GM20431 (cell line): ENCODE measurements around the gene YPEL1.

ENCODE experiments used
- in situ Hi-C: fragments of 300-500 bp; cut with MseI, MboI; formaldehyde crosslinking; loops from one replicate; pipeline ENCODE4 v1.15.0; 2020; ENCODE audit warnings: low sequenced_read_pairs; ENCODE audit not compliant: unreplicated experiment

Gene YPEL1

DNA sequence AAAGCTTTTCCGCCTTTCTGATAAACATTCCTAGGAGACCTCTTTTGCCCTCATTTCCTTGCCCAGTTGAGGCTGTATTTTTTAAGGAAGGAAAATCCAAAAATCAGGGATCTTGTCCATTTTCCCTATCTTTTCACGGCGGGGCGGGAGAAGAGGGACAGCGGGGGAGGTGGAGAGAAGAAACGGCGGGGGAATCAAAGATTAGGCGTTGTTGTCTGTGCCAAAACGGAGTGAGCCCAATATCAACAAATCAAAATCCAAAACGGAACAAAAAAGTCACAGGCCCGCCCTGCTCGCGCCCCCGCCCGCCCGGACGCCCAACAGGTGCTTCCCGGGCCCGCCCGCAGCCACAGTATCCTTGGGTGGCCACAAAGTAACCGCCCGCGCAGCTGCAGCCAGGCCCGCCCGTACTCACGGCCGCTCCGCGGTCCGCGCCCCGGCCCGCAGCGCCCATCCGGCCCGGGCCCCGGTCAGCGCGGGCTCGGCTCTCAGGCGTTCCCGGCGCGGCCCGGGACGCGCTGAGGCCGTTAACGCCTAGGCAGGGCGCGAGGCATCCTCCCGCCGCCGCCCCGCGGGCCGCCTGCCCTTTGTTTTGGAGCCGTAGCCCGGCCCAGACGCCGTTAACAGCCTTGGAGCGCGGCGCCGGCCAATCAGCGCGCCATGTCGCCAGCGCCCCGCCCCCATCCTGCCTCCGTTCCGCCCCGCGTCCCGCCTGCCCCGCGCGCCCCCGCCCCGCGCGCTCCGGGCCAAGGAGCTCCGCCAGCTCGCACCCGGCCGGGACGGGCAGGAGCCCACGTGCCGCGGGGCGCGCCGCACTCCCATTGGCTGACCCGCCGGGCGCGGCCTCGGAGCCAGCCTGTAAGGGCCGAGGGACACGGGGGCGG lies at the start of gene YPEL1:
TSS of gene YPEL1 (minus strand) at position 595 of the 884 bp plus-strand sequence. CDS start 25,050 bp downstream, outside the sequence.
- in situ Hi-C loops, result no loop called here

- in situ Hi-C loops, result no loop called here
Observed at GRCh38 chr22:21780259-21780658, 44.7 kb upstream of the YPEL1 start.

DNA sequence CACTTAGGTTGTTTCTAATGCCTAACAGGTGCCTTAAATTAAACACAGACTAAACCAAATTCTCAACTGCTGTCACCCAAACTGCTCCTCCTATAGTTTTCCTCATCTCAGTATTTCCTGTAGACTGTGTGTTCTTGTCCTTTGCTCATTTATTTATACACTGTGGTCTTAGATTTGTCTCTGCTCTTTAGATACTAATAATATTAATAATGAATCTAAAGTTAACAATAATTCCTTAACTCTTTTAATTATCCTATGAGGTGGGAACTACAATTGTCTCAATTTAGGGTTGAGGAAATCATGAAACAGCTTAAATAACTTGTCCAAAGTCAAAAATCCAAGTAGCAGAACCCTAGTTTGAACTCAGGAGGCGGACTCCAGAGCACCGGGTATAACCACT lies 43.9 kb upstream of the YPEL1 start:
- in situ Hi-C loops, result no loop called here

GRCh38 chr22:21778705-21779363 lies 43.2 kb upstream of the YPEL1 start:
- in situ Hi-C loops, result no loop called here

DNA sequence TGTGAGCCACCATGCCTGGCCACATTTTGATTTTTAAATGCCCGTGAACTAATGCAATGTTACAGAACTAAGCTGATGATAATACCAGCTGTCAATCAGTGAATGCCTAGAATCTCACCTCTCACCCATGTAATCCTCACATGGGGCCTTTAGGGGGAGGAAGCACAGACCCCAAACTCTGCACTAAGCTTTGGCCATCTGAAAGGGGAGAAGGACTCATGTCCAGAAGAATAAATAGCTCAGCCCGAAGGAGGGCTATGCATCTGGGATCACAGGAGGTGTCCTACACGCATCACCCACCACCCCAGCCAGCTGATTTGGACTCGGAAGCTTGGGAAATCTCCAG lies 36.0 kb upstream of the YPEL1 start:
- in situ Hi-C loops, result no loop called here

- in situ Hi-C loops, result no loop called here
Observed at GRCh38 chr22:21768435-21768834, 32.8 kb upstream of the YPEL1 start.

- in situ Hi-C loops, result no loop called here
Observed at GRCh38 chr22:21766691-21767462, 31.3 kb upstream of the YPEL1 start.

- in situ Hi-C loops, result no loop called here
Observed at GRCh38 chr22:21765909-21766529, 30.4 kb upstream of the YPEL1 start.

DNA sequence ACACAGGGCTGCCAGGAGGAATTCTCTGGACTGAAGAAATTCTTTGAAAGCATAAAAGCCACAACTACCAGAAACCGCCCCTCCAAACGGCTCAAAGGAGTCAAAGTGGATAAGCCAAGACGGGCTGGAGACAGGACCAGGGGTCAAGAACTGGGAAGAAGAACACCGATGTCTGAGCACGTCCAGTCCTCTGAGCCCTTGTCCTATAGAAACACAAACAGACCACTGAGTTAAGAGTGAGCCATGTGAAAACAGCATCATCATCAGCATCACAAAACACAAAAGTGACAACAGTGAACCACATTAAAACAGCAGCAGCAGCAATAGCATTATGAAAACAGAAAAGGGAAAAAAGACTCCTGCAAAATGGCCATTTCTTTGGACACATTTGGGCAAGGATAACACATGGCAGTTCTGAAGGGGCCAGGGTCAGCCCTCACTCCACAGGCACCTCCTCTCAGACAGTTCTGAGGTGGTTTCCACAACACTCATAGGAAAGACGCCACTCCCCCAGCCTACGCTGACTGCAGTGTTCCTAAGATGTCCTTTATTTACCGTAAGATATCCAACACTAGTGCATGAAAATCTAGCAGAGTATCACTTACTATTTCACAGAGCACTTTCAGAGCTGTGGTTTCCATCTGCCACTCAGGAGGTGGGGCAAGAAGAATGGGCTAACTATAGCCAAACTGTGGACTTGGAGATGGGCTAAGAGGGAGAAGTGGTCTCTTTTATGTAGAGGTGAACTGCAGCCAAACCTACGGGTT lies 28.6 kb upstream of the YPEL1 start:
- in situ Hi-C loops, result no loop called here

DNA sequence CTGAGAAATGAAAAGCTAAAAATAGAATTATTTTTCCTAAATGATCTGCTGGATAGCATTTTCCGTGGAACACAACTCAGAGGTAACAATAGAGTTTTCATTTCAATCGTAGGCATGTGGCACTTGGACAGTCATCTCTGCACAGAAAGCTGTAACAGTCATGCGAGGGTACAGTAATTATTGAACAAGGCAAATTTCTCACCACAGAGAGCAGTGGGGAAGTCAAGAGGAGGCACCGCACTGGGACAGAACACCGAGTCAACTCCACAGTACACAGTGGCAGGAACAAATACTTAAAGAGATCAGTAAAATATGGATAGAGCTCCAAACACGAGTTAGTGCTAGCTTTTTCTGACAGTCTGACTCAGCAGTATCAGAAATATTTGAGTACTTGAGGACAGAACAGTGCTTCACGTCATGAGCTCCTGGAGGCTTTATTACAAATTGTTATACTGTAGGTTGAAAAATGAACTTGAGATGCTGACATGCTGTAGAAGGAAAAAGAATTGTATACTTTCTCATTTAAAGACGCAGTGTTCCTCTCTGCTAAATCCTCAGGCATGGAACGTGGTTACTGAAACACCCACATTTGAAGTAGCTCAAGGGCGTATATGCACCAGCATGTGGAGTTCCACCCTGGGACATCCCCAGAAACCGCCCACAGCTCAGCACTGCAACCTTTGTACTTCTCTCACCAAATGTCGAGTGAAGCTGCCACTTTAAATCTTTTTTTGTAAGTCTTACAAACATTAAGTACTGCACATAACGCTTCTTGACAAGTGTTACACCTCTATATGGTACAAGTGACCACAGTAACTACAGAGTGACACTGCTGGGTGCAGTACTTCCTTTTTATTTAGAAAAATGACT lies 27.4 kb upstream of the YPEL1 start:
- in situ Hi-C loops, result no loop called here

DNA sequence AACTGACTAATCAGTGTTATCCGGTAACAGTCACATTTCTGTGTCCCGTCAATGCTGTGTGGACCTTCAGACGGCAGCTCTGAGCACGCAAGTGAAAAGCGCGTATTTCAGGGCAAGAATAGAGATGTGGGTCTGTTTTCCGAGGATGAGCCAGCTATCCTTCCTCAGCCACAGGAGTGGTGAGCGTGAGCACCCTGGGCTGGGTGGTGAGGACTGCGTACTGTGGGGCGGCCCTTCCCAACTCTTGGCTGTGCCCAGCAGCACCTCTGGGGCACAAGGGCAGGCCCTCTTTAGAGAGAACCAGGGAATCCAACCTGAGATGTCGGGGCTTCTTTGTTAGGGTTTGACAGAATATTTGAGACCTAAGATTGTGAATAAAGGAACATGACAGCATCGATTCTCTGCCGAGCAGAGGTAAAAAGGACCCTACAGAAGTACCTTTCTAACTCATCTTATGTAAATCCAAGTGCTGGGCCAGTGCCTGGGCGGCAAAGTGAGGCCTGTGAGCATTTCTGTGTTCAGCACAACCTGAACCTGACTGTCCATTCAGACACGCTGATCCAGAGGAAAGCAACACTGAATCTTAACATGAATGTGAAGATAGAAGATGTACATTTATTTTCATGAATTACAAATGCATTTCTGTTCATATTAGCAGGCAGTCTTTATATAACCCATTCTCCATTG lies 26.5 kb upstream of the YPEL1 start:
- in situ Hi-C loops, result no loop called here

DNA sequence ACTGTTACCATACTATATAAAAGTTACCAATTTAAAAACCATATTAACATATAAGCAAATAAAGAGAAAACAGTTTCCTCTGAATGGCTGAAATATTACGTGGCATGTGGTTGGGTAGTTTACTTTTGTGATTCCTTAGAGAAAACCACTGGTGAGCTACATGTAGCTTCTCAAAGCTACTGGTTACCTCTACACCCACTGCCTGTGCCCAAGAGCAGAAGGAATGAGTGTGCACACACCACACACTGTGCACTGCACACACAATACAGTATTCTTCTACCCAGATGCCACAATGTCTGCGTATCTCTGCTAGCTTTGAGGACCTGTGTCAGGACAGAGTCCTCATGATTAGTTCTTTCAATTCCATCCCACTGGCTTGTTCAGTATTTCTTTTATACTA lies 25.5 kb upstream of the YPEL1 start:
- in situ Hi-C loops, result no loop called here

DNA sequence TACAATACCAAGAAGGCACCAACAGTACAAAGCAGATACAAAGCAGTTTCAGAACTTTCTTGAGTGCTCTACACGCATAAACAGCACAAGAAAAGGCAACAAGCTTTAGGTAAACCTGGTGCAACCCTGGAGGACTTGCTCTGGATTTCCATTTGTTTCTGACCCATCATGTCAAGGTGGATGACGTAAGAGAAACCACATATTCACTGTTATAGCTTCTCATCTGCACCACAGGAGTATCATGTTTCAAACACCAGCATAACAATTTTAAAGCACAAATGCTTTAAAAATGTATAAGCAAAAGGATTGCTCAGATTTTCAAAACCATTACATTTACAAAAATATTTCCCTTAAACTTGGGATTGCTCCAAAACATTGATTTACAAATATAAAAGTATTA lies 25.0 kb upstream of the YPEL1 start:
- in situ Hi-C loops, result no loop called here

DNA sequence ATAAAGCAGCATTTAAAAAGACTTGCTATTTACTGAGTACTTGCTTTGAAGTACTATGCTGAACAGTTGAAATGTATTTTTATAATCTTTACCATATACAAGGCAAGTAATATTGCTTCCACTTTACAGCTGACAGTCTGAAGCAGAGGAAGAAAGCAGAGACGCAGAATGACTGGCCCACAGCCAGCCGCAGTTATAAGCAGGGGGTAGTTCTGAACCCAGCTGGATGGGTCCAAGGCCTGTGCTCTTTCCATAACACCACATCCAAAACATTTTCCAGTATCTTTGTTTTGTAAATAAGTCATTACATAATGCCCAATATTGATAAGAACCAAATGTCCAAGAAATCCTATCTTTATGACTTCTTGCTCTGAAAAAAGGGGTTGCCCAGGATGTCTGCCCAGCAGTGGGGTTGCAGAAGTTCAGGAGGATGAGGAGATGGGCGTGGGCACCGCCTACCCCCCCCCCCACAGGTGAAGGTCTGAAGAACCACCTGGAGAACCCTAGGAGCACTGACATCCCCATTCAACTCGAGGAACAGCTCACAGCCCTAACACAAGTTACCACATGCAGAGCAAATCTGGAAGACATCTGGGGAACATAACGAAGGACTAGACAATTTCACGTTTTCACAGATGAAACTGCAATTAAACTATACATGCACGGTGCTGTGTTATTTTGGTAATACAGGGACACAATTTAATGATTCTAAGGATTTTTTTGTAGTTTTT lies 24.2 kb upstream of the YPEL1 start:
- in situ Hi-C loops, result no loop called here

DNA sequence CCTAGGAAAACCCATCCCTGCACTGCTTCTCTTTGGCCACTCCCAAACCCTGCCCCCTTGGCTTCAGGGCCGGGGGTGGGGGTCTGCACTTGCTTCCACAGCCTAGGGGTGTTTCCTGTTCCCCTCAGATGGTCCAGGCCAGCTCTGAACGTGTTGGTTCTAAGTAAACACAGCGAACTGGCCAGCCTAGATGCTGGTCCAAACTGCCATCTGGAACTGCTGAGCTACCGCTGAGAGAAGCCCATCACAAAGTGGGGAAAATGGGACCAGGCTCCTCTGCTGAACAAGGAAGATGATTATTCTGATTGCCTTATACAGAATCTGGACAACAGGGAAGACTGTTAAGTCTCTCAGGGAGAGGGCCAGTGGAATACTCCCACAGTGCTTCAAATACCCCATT lies 23.5 kb upstream of the YPEL1 start:
- in situ Hi-C loops, result no loop called here

DNA sequence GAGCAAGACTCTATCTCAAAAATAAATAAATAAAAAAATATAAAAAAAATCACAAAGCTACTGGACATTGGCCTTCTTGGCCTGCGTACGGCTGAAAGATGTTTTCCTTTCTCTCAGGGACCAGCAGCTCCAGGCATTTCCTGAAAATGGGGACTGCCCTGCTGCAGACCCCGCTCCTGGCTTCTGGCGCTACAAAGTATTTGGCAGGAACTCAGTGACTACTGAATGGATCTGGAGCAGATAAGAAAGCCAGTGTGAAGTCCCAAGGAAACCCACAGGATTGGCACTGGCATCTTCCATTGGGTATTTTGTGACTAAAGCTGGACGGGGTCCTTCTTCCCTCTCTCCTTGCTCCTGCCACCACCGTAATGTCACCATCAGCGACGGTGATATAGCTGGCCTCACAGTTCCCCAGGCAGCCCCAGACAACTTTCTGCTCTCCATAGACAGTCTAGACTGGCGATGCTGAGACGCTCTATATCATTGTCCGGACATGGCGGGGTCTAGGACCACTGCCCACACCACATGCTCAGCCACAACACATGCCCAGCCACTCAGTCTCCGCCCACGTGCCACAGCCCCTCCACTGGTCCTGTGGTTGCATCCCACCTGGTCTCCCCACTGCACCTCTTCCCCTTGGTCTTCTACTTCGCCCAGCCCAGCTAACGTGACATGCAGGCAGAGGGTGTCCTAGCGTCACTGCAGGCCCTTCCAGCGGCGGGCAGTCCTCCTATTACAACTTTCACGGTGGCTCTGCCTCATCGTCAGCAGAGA lies 22.7 kb upstream of the YPEL1 start:
- in situ Hi-C loops, result no loop called here

DNA sequence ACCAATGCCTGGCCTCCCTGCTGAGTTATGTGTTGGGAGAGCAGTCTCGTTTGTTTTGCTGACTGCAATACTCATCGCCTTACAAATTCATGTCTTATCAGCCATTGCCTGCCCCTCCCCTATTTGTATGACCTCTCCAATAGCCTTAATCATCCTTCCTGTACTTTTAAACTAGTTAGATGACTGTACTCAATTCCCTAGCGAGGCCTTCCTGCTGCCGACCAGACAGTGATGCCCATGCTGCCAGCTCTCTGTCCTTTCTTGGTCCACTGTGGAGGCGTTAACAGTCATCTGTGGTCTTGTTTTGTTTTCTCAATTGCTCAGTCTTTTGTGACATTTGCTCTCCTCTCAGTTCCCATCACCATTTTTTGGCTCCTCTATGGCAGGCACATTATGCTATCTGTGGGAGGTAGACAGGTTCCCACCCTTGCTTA lies 20.3 kb upstream of the YPEL1 start:
- in situ Hi-C loops, result no loop called here
